Left lung (tissue), 10 donors: ENCODE measurements around the gene EEF1G. TPM values are rescaled to one million over a fixed set of nuclear protein-coding genes. Genes with fewer than 3 reads are reported as not detected.

Experiments
- ATAC-seq: fragments of 200-7000 bp; cut with Tn5 transposase; one replicate; pipeline ENCODE4 v1.9.1; 2020; ENCODE audit warnings: moderate library complexity
- DNase-seq, 4 donors: peaks; one replicate each; pipeline ENCODE4 v3.0.0-alpha.2; 2013 to 2020
- H3K27ac ChIP-seq, 2 donors: fragments of 200-600 bp; sonication (generic) in 1 of 2; one replicate each; pipeline versions ENCODE4 v1.5.0 to v1.8.0; 2020 to 2021
- H3K27me3 ChIP-seq, 2 donors: fragments of 200-600 bp; sonication (generic) in 1 of 2; one replicate each; pipeline versions ENCODE4 v1.5.0 to v1.8.0; 2020 to 2021
- H3K36me3 ChIP-seq, 2 donors: fragments of 200-600 bp; sonication (generic) in 1 of 2; one replicate each; pipeline versions ENCODE4 v1.5.0 to v1.8.0; 2020 to 2021
- H3K4me1 ChIP-seq, 2 donors: fragments of 200-600 bp; one replicate each; pipeline ENCODE4 v1.8.0; 2021
- H3K4me3 ChIP-seq, 2 donors: fragments of 200-600 bp; sonication (generic) in 1 of 2; one replicate each; pipeline versions ENCODE4 v1.5.0 to v1.8.0; 2020 to 2021; ENCODE audit warnings: mild to moderate bottlenecking in 1 of 2
- H3K9me3 ChIP-seq, 2 donors: fragments of 200-600 bp; sonication (generic) in 1 of 2; one replicate each; pipeline versions ENCODE4 v1.5.0 to v1.8.0; 2020 to 2021
- CTCF ChIP-seq, 2 donors: fragments of 200-600 bp; sonication (generic) in 1 of 2; IDR thresholded peaks; one replicate each; pipeline versions ENCODE4 v1.5.0 to v1.8.0; 2021; ENCODE audit warnings: antibody characterized with exemption in 2 of 2
- intact Hi-C, 2 donors: fragments of 100-400 bp; cut with DNase I; formaldehyde crosslinking; loops; one replicate each; pipeline versions ENCODE4 v1.11.2 to v1.14.2; 2022
- polyA plus RNA-seq, 6 donors: library from polyadenylated mRNA; unstranded; fragments of 120-200 nt; gene quantifications; one replicate each; pipeline ENCODE4 v1.2.1, GENCODE V29; 2013; ENCODE audit not compliant: insufficient read length in 6 of 6
- total RNA-seq, 2 donors: library from RNA; stranded (reverse); fragmentation: NEBNext Ultra II Directional; extraction: Animal tissue kit (Norgen Biotek cat#: 25700); gene quantifications; one replicate each; pipeline ENCODE4 v1.2.1, GENCODE V29; 2021
- donor health status: DM: no; HTN: yes; CAD: no.
- donor health status: DM: no; HTN: no; CAD: no.

Gene EEF1G
- total and polyA plus RNA-seq, 8 donors: 973 to 2,492 (median 2,240) TPM

GRCh38 chr11:62579252-62579651 is 5.6 kb upstream of the EEF1G start:
- TF ChIP-seq CTCF (IDR thresholded peaks at IDR 0.05): no peak
- intact Hi-C loops: no loop called here
- H3K4me3 ChIP-seq: no peak overlapping the region
- peaks cover 0 to 62% of the 10 kb centered on the region in 2 donors for H3K36me3 ChIP-seq
- no peak for ATAC-seq
- H3K27me3 ChIP-seq: no peaks in the 10 kb centered on the region
- no peak for DNase-seq
- no peak overlapping the region for H3K27ac ChIP-seq
- no peaks in the 10 kb centered on the region for H3K9me3 ChIP-seq
- H3K4me1 ChIP-seq: peaks cover 4 to 32% of the 10 kb centered on the region in 2 donors

GRCh38 chr11:62578541-62578940 is 4.8 kb upstream of the EEF1G start:
- intact Hi-C loops: no loop called here
- no peaks in the 10 kb centered on the region for H3K9me3 ChIP-seq
- H3K4me1 ChIP-seq: peaks cover 4 to 34% of the 10 kb centered on the region in 2 donors
- no peak for DNase-seq
- H3K36me3 ChIP-seq: peaks cover 0 to 62% of the 10 kb centered on the region in 2 donors
- H3K27me3 ChIP-seq: no peaks in the 10 kb centered on the region
- peak overlapping the region in 1 of 2 donors; percentile 88 for H3K27ac ChIP-seq
- TF ChIP-seq CTCF (IDR thresholded peaks at IDR 0.05): no peak
- H3K4me3 ChIP-seq: no peak overlapping the region
- no peak for ATAC-seq

GRCh38 chr11:62577046-62577714 is 3.5 kb upstream of the EEF1G start:
- Histone ChIP-seq H3K4me3 (no peak overlapping the region), H3K4me1 (peaks cover 11 to 43% of the 10 kb centered on the region in 2 donors), H3K9me3 (no peaks in the 10 kb centered on the region), H3K27ac (peak overlapping the region; percentile 69 to 88), H3K27me3 (no peaks in the 10 kb centered on the region), H3K36me3 (peaks cover under 1 to 64% of the 10 kb centered on the region in 2 donors)
- peak in 1 of 4 donors; percentile 48 for DNase-seq
- TF ChIP-seq CTCF (IDR thresholded peaks at IDR 0.05): no peak
- intact Hi-C loops: no loop called here
- no peak for ATAC-seq

- DNase-seq (no peak), ATAC-seq (no peak)
- H3K9me3 ChIP-seq: no peaks in the 10 kb centered on the region
- no peaks in the 10 kb centered on the region for H3K27me3 ChIP-seq
- peak overlapping the region in 1 of 2 donors; percentile 68 for H3K4me3 ChIP-seq
- peaks cover 18 to 56% of the 10 kb centered on the region in 2 donors for H3K4me1 ChIP-seq
- peak overlapping the region; percentile 88 to 95 for H3K27ac ChIP-seq
- H3K36me3 ChIP-seq: peaks cover 5 to 64% of the 10 kb centered on the region in 2 donors
- no peak for TF ChIP-seq CTCF (IDR thresholded peaks at IDR 0.05)
- intact Hi-C loops: no loop called here
Measured at GRCh38 chr11:62575837-62576236, 2.1 kb upstream of the EEF1G start.

GRCh38 chr11:62575156-62575555 is 1.5 kb upstream of the EEF1G start:
- peaks cover 5 to 64% of the 10 kb centered on the region in 2 donors for H3K36me3 ChIP-seq
- intact Hi-C loops: no loop called here
- ATAC-seq: no peak

More at GRCh38 chr11:62575156-62575555, 1.5 kb upstream of the EEF1G start:
- no peak for DNase-seq
- peaks cover 18 to 63% of the 10 kb centered on the region in 2 donors for H3K4me1 ChIP-seq
- H3K27me3 ChIP-seq: no peaks in the 10 kb centered on the region
- peak overlapping the region; percentile 47 to 68 for H3K4me3 ChIP-seq
- no peaks in the 10 kb centered on the region for H3K9me3 ChIP-seq
- peak overlapping the region; percentile 88 to 95 for H3K27ac ChIP-seq
- no peak for TF ChIP-seq CTCF (IDR thresholded peaks at IDR 0.05)
